ENCODE results near the gene NRDC.

NRDC gene

GRCh38 chr1:51749151-51749550 lies 129.4 kb downstream of the NRDC start:
- peaks cover 9 to 10% of the 10 kb centered on the region in 2 donors for H3K36me3 ChIP-seq (ENCODE audit: control insufficient read depth in 2 of 2, insufficient read depth in 2 of 2, low read length in 2 of 2)
- H3K4me1 ChIP-seq (ENCODE audit: control insufficient read depth, insufficient read depth, low read length) = no peaks in the 10 kb centered on the region
- H3K27me3 ChIP-seq (ENCODE audit: control insufficient read depth in 1 of 2, insufficient read depth in 2 of 2, low read length in 2 of 2) = no peaks in the 10 kb centered on the region
- no peak overlapping the region for H3K27ac ChIP-seq (ENCODE audit: low read length)
- peaks cover 0 to 2% of the 10 kb centered on the region in 2 donors for H3K9me3 ChIP-seq (ENCODE audit: control insufficient read depth in 2 of 2, low read length in 2 of 2)
- H3K9ac ChIP-seq (ENCODE audit: low read length in 2 of 2) = no peak overlapping the region
- H3K4me3 ChIP-seq (ENCODE audit: low read length in 2 of 2) = no peak overlapping the region

- H3K4me3 ChIP-seq (ENCODE audit: low read length in 2 of 2) = no peak overlapping the region
- H3K27me3 ChIP-seq (ENCODE audit: control insufficient read depth in 1 of 2, insufficient read depth in 2 of 2, low read length in 2 of 2) = no peaks in the 10 kb centered on the region
- no peak overlapping the region for H3K27ac ChIP-seq (ENCODE audit: low read length)
- H3K9me3 ChIP-seq (ENCODE audit: control insufficient read depth in 2 of 2, low read length in 2 of 2) = no peaks in the 10 kb centered on the region
- H3K36me3 ChIP-seq (ENCODE audit: control insufficient read depth in 2 of 2, insufficient read depth in 2 of 2, low read length in 2 of 2) = peaks cover 0 to 3% of the 10 kb centered on the region in 2 donors
- H3K9ac ChIP-seq (ENCODE audit: low read length in 2 of 2) = no peak overlapping the region
- no peaks in the 10 kb centered on the region for H3K4me1 ChIP-seq (ENCODE audit: control insufficient read depth, insufficient read depth, low read length)
Measured at GRCh38 chr1:51745304-51745570, 133.3 kb downstream of the NRDC start.

DNA sequence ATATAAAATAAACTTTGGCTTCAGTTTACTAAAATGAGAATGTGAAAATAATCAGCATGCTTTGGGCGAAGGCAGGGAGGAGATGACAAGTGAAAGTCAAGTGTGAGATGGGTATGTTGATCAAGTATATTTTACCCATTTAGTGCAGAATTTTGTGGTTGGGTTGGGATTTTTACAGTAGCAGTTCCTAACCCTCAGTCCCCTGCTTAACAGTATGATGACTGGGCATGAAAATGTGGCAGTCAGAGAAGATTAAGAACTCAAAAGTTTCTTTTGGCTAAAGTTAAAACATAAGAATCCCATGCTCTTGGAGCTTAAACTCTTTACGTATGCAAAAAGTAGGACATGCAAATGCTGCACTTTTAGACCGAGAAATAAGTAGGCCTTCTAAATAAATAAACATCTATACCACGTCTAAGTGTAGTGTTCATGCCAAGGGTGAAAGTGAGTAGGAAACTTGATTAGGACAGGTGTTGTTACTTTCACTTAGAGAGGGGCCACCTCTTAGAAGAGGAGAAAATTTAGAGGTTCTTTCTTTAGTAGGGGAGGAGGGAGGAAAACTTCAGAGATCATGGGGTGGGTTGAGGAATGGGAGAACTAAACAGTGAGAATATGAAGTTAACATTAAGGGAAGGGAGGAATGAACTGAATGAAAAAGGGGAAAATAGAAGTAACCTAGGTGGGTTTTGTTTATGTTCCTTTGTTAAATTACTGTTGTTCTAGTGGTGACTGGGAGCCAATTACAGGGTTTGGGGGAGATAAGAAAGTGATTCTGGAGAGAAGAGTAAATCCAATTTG lies 133.8 kb downstream of the NRDC start:
- H3K4me3 ChIP-seq (ENCODE audit: low read length in 2 of 2) = no peak overlapping the region
- H3K4me1 ChIP-seq (ENCODE audit: control insufficient read depth, insufficient read depth, low read length) = no peaks in the 10 kb centered on the region
- no peak overlapping the region for H3K9ac ChIP-seq (ENCODE audit: low read length in 2 of 2)
- H3K36me3 ChIP-seq (ENCODE audit: control insufficient read depth in 2 of 2, insufficient read depth in 2 of 2, low read length in 2 of 2) = peaks cover 0 to 3% of the 10 kb centered on the region in 2 donors
- H3K27me3 ChIP-seq (ENCODE audit: control insufficient read depth in 1 of 2, insufficient read depth in 2 of 2, low read length in 2 of 2) = no peaks in the 10 kb centered on the region
- no peak overlapping the region for H3K27ac ChIP-seq (ENCODE audit: low read length)
- no peaks in the 10 kb centered on the region for H3K9me3 ChIP-seq (ENCODE audit: control insufficient read depth in 2 of 2, low read length in 2 of 2)

DNA sequence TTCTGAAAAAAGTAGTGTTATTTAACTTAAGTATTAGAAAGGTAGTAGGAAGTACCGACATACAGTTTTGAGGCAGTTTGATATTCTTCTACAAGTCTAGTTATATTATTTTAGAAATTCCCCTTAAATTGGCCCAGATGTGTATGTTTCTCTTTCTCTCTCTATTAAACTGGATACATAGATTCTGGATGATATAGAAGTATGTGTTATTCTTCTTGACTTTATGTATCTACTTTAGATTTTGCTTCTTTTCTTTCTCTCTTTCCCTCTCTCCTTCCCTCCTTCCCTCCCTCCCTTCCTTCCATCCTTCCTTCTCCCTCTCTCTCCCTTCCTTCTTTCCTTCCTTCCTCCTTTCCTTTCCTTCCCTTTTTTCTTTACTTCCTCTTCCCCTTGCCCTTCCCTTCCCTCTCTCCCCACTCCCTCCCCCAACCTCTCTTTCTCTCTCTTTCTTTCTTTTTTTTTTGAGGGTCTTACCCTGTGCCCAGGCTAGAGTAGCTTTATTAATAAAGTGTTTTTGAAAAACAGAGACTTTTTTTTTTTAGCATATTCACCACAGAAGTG lies 137.3 kb downstream of the NRDC start:
- Histone ChIP-seq H3K4me1 (ENCODE audit: control insufficient read depth, insufficient read depth, low read length) (no peaks in the 10 kb centered on the region), H3K9ac (ENCODE audit: low read length in 2 of 2) (no peak overlapping the region), H3K27me3 (ENCODE audit: control insufficient read depth in 1 of 2, insufficient read depth in 2 of 2, low read length in 2 of 2) (no peaks in the 10 kb centered on the region), H3K9me3 (ENCODE audit: control insufficient read depth in 2 of 2, low read length in 2 of 2) (no peaks in the 10 kb centered on the region), H3K4me3 (ENCODE audit: low read length in 2 of 2) (no peak overlapping the region), H3K27ac (ENCODE audit: low read length) (no peak overlapping the region), H3K36me3 (ENCODE audit: control insufficient read depth in 2 of 2, insufficient read depth in 2 of 2, low read length in 2 of 2) (no peaks in the 10 kb centered on the region)

GRCh38 chr1:51740652-51741051 lies 137.9 kb downstream of the NRDC start:
- no peaks in the 10 kb centered on the region for H3K36me3 ChIP-seq (ENCODE audit: control insufficient read depth in 2 of 2, insufficient read depth in 2 of 2, low read length in 2 of 2)
- no peaks in the 10 kb centered on the region for H3K4me1 ChIP-seq (ENCODE audit: control insufficient read depth, insufficient read depth, low read length)
- H3K9me3 ChIP-seq (ENCODE audit: control insufficient read depth in 2 of 2, low read length in 2 of 2) = no peaks in the 10 kb centered on the region
- no peak overlapping the region for H3K4me3 ChIP-seq (ENCODE audit: low read length in 2 of 2)
- no peak overlapping the region for H3K9ac ChIP-seq (ENCODE audit: low read length in 2 of 2)
- H3K27me3 ChIP-seq (ENCODE audit: control insufficient read depth in 1 of 2, insufficient read depth in 2 of 2, low read length in 2 of 2) = no peaks in the 10 kb centered on the region
- H3K27ac ChIP-seq (ENCODE audit: low read length) = no peak overlapping the region

All from stomach smooth muscle (tissue), 2 donors.